Heart left ventricle (tissue), 13 donors: ENCODE data around the gene EPHX1.

Experiments used
- POLR2A ChIP-seq, 2 donors: fragments of 450-650 bp; IDR thresholded peaks; one replicate each; pipeline ENCODE4 v1.6.1; 2017; ENCODE audit warnings: antibody characterized with exemption in 2 of 2, mild to moderate bottlenecking in 2 of 2, moderate library complexity in 2 of 2
- TF ChIP-seq, protein P1 (sequence below), 12 donors: fragments of 200-600 bp; sonication (generic) in 4 of 12; IDR thresholded peaks; one replicate each; pipeline versions ENCODE4 v1.5.0 to v1.8.0; 2018 to 2022; ENCODE audit warnings: antibody characterized with exemption in 12 of 12, mild to moderate bottlenecking in 5 of 12
- donor health status: ischemic (EF 13 %, LVEDD 7.1; RV severe dilation, severe dysfunction).
- donor health status: DM: no; HTN: yes; CAD: no.
- donor health status: DM: no; HTN: no; CAD: no.
- donor health status: ischemic (EF 25% LVEDD 6.9; RV normal size, moderate dysfunction).
- donor health status: ischemic (EF 25% LVEDD 5.7; RV mildly dilated, moderate dysfunction).
- donor health status: ischemic (EF 35%, LVEDD 5.7; RV mildly dilated, moderate dysfunction).
- donor health status: nonischemic (EF 11% LVEDD 7.7; RV severe dilation, severe dysfunction).
- donor health status: DM: yes; HTN: yes; CAD: no.
- donor health status: PGD.
- donor health status: ischemic (EF 29% LVEDD 5.4; RV normal size, mild dysfunction).
- donor health status: nonischemic (EF 23%, LVEDD 6.1; RV moderate dilation, normal function).

- TF ChIP-seq, protein P1, sequence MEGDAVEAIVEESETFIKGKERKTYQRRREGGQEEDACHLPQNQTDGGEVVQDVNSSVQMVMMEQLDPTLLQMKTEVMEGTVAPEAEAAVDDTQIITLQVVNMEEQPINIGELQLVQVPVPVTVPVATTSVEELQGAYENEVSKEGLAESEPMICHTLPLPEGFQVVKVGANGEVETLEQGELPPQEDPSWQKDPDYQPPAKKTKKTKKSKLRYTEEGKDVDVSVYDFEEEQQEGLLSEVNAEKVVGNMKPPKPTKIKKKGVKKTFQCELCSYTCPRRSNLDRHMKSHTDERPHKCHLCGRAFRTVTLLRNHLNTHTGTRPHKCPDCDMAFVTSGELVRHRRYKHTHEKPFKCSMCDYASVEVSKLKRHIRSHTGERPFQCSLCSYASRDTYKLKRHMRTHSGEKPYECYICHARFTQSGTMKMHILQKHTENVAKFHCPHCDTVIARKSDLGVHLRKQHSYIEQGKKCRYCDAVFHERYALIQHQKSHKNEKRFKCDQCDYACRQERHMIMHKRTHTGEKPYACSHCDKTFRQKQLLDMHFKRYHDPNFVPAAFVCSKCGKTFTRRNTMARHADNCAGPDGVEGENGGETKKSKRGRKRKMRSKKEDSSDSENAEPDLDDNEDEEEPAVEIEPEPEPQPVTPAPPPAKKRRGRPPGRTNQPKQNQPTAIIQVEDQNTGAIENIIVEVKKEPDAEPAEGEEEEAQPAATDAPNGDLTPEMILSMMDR (IDR thresholded peaks at IDR 0.05) = no peak
- no peak for TF ChIP-seq POLR2A (IDR thresholded peaks at IDR 0.05)
These were observed 50.2 kb downstream of the EPHX1 start for GRCh38 chr1:225860107-225860506.
